Tibial nerve (tissue), 3 donors: ENCODE measurements around the gene PDZRN3.

Experiments
- CTCF ChIP-seq, 5 experiments: fragments of 200-600 bp in 3 of 5; fragments of 450-650 bp in 2 of 5; sonication (generic) in 3 of 5; IDR thresholded peaks; one replicate each; pipeline ENCODE4 v1.5.1; 2016 to 2019; ENCODE audit warnings: antibody characterized with exemption in 5 of 5, mild to moderate bottlenecking in 3 of 5, moderate library complexity in 2 of 5
- POLR2A ChIP-seq, 2 donors: fragments of 450-650 bp; IDR thresholded peaks; one replicate each; pipeline ENCODE4 v1.6.1; 2017; ENCODE audit warnings: antibody characterized with exemption in 2 of 2, mild to moderate bottlenecking in 2 of 2, moderate library complexity in 2 of 2

GRCh38 chr3:73556520-73557372, 68.0 kb downstream of the PDZRN3 start:
- TF ChIP-seq CTCF (IDR thresholded peaks at IDR 0.05): no peak
- TF ChIP-seq POLR2A (IDR thresholded peaks at IDR 0.05): no peak
